ENCODE results near the gene FADS2.

FADS2 gene

DNA sequence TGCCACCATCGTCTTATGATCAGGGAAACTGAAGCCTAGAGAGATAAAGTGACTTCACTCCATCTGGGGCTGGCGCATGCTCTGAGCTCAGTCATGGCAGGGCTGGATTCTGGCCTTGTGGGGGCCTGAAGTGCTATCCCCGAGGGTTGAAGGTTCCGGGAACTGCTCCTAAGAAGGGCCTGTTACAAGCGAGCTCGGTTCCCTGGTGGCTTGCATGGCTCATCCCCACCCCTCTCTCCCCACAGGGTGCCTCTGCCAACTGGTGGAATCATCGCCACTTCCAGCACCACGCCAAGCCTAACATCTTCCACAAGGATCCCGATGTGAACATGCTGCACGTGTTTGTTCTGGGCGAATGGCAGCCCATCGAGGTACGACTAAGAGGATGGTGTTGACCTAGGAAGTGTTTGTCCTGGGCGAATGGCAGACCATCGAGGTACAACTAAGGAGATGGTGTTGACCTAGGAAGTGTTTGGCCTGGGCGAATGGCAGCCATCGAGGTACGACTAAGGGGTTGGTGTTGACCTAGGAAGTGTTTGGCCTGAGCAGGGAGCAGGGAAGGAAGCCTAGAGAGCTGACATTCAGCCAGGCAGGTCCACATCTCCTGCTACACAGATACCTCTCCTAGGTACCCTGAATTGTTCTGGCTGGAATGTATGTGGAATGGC, 19.9 kb downstream of the FADS2 start:
- no peak for DNase-seq

DNA sequence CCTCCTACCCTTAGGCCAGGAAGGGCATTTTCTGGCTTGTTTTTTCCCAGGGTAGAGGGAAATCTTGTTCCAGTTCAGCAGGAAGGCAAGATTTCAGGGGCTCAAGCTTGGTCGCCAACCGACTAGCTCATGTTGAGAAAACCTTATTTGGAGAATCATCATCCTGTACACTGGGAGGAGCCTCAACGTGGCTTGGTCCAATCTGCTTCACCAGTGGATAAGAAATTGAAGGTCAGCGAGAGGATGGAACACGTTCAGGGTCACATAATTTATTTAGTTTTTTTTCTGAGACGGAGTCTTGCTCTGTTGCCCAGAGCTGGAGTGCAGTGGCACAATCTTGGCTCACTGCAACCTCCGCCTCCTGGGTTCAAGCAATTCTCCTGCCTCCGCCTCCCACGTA, 20.5 kb downstream of the FADS2 start:
- no peak for DNase-seq

DNA sequence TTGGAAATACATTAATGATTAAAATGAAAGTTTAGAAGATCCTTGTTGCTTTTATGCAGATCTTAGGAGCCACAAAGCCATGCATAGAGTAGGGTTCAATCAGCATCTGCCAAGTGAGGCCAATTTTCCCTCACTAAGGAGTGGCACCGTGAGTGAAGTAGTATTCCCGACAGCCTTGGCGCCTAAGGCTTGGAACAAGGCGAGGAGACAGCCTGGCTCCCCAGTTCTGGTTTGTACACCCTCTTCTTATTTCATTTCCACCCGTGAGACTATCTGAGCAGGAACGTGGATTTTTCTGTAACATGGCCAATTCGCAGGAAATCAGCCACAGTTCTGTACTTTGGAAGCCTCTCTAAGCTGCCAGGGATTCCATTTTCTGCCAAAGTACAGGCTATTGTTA, 22.6 kb downstream of the FADS2 start:
- no peak for DNase-seq

DNA sequence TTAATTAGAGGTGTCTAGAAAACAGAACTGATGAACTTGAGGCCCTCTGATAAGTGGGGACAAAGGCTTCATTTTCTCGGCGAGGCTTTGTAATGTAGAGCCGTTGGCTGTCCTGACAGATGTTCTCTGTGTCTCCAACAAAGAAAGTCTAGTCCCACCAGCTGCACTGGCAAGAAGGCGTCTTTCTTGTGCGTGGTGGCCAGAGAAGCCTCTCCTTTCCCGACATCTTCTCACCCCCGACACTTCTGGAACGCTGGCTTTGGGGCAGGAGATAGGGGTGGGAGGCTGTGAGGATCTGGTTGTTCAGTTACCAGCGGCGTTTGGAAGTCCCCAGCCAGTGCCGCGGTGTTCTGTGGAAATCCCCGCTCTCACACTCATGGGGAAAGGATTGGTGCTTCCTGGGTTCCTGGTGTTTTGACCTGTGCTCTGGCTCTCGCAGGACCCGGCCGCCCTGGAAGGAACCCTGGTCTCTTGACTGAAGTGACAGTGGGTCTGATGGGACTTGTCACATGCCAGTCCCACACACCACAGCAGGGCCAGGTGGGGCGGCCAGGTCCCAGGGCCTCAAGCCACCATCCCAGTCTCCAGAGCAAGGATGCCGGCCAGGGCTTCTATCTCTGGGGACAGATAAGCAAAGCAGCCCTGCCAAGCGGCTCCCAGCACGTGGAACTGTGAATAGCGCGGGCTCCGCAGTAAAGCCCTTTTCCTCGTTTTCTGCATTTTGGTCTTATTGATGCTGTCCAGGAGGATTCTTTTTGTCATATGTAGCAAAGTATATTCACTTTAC, 23.2 kb downstream of the FADS2 start:
- DNase-seq, result no peak

DNA sequence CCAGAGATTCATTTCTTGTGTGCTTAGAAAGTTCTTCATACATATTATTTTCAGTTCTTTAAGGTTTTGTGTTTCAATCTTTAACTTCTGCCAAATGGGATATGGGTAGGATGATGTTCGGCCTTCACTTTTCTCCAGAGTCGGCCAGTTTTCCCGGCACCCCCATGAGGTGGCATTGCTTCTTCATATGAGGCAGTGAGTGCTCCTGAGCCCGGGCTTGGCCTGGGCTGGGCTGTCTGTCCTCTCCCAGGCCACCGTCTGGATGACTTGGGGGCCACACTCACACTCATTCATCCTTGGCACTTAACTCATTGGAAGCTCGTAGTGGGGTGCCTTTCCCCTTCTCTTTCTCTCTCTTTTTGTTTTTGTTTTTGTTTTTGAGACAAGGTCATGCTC, 23.8 kb downstream of the FADS2 start:
- no peak for DNase-seq

DNA sequence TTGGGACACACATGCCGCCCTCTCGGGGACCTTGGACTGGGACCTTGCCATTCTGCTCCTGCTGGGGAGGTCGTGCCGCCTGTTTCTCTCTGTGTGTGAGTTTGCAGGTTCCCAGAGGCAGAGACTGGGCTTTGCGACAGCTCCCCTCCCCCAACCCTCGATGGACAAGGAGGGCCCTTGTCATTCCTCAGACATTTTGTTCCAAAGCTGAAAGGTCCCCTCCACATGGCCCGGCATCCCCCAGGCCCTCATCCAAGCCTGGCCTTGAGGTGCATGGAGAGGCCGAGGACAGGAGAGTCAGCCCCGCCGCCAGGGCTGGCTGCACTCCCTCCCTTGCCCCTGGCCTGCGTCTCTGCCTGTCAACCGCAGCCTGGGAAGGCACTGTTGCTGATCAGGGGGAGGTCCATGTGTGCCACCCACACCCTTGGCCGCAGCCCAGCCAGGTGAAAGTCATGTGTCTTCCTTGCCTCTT, 25.6 kb downstream of the FADS2 start:
- DNase-seq, result no peak

DNA sequence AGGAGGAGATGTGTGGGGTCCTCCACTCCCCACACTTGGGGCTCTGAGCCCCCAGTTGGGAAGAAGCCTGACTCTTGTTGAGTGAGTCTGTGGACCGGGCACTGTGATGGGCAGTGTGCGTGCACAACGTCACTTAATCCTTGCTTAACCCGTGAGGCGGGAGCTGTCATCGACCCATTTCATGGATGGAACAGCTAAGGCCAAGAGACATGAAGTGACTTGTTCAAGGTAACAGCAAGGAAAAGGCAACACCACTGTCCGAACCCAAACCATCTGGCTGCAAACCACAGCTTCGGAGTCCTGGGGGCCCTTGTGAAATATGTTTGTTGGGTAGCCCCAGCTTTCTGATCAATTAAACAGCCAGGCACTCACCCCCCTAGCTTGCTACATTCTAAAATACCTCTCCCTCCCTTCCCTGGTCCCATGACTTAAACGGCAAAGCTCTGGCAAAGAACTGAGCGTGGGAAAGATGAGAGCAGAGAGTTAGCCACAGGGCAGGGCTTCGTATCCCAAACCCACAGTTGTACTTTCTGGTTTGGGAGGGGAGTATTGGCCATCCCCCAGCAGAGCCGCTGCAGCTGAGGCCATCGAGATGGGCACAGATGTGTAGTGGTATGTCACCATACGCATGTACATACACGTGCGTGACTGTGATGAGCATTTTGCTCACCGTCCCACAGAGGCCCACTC, 26.3 kb downstream of the FADS2 start:
- DNase-seq, result no peak

DNA sequence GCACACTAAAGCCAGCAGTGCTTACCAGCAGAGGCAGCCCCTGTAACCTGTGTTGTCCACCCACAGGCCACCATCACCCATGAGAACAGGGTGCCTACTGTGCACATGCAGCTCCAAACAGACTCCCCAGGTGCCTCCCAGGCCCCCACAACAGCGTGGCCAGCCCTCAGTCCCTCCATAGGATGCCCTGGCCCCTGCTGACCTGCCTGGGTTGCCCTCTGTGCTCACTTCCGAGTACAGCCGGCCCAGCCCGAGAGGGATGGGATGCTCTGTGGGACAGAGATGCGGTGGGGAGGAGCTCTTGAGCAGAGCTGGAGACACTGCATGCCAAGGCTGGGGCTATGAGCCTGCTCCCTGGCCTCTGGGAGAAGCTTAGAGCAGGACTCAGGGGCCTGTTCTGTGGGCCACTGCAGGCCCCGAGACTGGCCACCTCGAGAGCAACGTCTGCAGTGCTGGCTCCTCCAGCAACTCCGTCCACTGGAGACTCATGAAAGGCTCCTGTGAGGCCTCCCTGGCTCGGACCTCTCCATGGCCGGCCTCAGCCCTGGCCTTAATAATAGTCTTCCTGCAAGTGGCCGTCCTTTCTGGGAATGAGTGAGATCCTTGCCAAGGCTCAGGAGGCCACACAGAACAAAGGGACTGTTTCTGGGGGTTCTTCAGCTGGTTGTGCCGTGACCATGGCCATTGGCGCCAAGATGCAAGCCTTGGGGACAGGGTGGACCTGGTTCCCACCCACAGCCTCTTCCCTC, 27.0 kb downstream of the FADS2 start:
- DNase-seq, result no peak

DNA sequence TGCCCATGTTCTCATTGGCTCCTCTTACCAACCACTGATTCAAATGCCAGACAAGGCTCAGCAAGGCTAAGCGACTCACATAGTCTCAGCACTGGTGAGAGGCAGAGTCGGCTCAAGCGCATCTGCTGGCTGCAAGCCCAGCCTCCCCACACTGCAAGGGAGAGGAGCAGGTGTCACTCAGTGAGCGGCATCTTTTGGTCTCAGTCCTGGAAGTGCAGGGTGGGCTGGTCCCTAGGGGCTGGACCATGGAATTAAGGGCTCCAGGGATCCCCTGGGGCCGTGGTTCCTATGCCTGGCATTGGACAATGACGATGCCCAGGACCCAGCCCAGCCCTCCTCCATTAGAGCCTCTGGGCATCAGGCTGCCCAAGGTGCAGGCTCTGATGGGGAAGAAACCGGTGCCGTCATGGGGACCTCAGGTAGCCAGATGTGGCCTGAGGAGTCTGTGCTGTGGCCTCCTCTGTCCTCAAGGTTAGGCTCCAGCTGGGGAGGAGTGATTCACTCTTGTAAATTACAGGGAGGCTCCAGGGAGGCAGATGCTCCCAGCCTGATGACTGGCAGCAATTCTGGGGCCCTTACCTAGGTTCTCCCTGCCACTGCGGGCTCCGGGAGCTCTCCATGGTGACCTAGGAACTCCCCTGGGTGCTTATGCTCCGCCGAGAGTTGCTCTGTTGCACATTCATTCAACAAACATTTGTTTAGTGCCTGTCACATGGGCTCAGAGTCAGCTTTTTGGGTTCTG, 28.0 kb downstream of the FADS2 start:
- DNase-seq, result no peak

DNA sequence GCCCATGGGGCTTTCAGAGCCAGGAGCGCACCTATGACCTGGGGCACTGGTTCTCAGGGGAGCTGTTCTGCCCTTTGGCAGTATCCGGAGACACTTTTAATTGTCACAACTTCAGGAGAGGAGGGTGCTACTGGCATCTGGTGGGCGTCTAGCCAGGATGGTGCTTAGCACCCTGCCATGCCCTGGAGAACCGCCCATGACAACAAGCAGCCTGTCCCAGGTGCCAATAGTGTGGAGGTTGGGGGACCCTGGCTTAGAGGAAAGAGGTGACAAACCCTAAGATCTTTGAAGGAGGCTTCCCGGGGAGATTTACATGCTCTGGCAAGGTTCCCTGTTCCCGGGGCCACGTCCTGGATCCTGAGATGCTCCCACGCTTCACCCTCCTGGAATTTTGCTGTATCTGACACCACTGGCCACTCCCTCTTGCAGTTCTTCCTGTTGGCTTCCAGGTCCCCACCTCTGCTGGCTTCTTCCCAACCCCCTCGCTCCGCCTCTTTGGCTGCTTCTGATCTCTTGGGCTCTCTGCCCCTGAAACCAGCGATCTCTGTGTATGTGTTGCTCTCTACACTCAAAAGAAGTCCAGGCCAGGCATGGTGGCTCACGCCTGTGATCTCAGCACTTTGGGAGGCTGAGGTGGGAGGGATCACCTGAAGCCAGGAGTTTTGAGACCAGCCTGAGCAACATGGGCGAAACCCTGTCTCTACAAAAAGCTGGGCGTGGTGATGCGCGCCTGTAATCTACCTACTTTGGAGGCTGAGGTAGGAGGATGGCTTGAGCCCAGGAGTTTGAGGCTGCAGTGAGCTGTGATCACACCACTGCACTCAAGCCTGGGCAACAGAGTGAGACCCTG, 32.2 kb downstream of the FADS2 start:
- no peak for DNase-seq

DNA sequence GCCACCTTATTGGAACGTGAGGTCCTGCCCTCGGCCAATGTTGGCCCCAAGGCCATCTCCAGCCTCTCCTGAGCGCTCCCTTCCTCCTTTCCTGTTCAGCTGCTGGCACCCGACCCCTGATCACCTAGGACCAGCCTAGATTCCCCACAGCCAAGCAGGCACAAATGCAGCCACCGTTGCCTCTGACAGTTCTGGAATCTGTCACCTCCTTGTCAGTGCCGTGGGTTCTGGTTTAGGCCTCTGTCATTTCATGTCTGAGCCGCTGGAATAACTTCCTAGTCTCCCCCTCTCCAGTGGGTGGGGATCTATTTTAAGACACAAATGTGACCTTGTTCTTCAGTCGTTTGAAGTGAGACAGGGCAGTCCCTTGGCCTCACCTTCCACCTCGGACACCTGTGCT, 33.5 kb downstream of the FADS2 start:
- no peak for DNase-seq

DNA sequence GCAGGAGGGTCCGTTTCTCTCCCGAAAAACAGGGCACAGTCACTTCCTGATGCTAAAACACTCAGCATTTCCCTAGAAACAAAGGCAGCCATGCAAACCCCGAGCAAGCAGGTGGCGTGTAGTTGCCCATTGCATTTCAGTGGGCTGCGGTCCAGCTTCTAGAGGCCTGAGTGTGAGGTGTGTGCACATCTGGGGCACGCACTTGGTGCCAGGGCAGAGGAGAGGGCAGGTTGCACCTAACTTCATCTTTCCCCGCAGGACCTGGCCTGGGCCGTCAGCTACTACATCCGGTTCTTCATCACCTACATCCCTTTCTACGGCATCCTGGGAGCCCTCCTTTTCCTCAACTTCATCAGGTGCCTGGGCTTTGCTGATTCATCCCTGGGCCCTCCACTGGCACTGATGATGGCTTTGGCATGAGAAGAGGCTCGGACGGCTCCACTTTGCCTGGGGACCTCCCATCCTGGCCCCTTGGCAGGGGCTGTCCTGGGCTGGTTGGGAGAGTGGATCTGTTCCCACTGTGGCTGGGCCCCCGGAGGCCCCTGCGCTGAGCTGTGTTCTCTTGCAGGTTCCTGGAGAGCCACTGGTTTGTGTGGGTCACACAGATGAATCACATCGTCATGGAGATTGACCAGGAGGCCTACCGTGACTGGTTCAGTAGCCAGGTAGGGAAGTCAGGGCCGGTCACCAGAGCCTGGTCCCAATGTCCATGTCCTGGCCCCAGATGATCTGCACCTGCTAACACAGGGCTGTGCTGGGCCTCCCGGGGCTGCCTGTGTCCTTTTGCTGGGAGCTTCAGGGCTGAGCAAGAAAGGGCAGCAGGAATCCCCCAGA, 34.8 kb downstream of the FADS2 start:
- DNase-seq, result no peak

DNA sequence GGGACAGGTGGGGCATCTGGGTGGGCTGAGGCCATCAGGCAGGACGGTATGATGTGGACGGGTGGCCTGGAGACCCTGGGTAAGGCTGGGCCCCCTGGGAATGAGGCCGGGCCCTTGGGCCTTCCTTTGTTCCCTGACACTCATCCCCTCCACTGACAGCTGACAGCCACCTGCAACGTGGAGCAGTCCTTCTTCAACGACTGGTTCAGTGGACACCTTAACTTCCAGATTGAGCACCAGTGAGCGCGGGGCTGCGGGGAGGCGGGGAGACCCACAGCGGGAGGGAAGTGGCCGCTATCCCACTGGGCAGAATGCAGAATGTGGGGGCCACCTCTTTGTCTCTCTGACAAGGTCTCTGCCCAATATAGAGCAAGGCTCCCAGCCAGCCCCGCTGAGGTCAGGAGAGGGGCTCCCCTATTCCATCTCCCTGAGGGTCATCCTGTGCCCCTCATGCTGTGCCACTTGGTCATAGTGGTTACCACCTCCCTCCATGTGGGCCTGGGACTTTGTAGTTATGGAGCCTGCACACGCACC, 35.5 kb downstream of the FADS2 start:
- DNase-seq, result no peak

DNA sequence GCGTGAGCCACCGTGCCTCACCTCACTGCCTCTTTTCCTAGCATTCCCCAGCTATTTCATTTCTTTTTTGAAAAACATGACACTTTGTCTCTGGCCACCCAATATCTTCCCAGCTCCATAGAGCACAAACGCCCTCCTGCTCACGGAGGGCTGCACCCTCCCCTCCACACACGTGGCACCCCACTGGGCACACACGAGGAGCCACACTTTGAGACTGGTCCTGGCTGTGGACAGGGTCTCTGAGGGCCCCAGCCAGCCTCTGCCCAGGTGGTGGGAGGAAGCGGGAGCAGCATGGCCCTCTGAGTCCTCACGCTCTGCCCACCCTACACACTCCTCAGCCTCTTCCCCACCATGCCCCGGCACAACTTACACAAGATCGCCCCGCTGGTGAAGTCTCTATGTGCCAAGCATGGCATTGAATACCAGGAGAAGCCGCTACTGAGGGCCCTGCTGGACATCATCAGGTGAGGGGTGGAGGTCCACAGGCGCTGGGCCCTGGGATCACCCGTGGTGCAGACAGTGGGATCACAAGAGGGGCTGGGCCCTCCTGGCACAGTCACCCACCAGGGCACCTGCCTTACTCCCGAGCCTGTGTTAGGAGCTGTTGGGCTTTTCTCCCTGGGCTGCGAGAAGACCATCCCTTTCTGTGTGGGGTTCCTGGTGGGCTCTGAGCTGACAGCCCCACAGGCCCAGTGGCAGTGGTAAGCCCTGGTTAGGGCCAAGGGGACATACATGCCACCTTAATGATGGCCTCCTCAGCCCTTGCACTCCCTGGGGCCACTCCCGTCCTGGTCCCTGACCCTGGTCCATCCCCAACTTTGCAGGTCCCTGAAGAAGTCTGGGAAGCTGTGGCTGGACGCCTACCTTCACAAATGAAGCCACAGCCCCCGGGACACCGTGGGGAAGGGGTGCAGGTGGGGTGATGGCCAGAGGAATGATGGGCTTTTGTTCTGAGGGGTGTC, 37.0 kb downstream of the FADS2 start:
- DNase-seq, result no peak

DNA sequence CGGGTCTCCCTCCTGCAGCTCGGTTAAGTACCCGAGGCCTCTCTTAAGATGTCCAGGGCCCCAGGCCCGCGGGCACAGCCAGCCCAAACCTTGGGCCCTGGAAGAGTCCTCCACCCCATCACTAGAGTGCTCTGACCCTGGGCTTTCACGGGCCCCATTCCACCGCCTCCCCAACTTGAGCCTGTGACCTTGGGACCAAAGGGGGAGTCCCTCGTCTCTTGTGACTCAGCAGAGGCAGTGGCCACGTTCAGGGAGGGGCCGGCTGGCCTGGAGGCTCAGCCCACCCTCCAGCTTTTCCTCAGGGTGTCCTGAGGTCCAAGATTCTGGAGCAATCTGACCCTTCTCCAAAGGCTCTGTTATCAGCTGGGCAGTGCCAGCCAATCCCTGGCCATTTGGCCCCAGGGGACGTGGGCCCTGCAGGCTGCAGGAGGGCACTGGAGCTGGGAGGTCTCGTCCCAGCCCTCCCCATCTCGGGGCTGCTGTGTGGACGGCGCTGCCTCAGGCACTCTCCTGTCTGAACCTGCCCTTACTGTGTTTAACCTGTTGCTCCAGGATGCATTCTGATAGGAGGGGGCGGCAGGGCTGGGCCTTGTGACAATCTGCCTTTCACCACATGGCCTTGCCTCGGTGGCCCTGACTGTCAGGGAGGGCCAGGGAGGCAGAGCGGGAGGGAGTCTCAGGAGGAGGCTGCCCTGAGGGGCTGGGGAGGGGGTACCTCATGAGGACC, 38.3 kb downstream of the FADS2 start:
- DNase-seq, result no peak

DNA sequence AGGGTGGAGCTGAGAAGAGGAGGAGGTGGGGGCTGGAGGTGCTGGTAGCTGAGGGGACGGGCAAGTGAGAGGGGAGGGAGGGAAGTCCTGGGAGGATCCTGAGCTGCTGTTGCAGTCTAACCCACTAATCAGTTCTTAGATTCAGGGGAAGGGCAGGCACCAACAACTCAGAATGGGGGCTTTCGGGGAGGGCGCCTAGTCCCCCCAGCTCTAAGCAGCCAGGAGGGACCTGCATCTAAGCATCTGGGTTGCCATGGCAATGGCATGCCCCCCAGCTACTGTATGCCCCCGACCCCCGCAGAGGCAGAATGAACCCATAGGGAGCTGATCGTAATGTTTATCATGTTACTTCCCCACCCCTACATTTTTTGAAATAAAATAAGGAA, 38.9 kb downstream of the FADS2 start:
- DNase-seq, result no peak

DNA sequence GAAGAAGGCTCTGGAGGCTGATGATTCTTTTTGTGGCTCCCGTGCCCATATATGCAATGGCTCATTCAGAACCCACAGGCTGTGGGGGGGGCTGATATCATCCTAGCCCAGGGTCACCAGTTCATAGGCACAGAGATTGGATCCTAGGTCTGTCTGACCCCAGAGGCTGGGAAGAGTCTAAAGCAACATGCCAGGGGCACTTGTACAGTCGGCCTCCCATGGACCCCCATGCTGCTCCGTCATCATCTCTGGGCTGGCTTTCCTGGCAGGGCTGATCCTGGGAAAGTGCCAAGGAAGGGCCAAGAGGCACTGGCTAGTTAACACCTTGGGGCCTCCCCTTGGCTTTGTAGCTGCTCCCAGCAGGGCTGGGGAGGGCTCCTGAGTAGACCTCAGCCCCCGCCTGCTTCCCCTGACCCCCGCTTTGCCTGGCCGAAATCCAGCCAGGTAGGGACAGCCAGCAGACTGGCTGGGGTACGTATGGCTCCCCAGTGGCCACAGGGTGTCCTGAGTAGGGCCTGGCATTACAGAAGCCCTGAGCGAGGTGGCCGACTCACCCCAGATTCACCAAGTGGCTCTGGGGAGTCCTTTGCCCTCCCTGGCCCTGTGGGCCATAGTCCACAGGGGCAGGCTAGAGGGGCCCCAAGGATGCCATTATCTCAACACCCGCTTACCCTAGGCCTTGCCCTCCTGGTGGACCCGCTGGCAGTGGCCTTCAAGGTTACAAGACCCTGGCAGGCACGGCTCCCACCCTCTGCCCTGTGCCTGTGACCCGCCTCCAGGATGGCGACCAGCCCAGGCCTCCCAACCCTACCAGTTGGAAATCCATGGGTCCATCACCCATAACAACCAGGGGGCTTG, 40.7 kb downstream of the FADS2 start:
- DNase-seq, result no peak

DNA sequence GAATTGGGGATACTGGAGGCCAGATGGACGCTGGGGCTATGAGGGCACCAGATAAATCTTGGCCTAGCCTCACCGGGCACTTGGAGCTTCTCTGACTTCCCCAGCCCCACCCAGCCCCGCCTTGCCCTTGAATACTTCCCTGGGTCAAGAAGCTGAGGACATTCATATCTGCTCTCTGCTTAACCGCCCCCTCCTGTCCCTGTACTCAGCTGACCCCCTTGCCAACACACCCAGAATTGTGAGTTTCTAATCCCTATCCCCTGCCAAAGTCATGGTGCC, 41.3 kb downstream of the FADS2 start:
- DNase-seq, result no peak
